HG03159 (cell line): ENCODE data around the gene CDK4.
"Not testable (repeated sequence)": the region's sequence is repeated elsewhere in the genome, so short reads cannot be mapped to it uniquely, and the experiment has no call there.

Experiments
- ATAC-seq: cut with Tn5 transposase; IDR thresholded peaks from one replicate; pipeline ENCODE4 v1.9.1; 2021; ENCODE audit warnings: mild to moderate bottlenecking, moderate library complexity; ENCODE audit not compliant: unreplicated experiment

The CDK4 gene

DNA sequence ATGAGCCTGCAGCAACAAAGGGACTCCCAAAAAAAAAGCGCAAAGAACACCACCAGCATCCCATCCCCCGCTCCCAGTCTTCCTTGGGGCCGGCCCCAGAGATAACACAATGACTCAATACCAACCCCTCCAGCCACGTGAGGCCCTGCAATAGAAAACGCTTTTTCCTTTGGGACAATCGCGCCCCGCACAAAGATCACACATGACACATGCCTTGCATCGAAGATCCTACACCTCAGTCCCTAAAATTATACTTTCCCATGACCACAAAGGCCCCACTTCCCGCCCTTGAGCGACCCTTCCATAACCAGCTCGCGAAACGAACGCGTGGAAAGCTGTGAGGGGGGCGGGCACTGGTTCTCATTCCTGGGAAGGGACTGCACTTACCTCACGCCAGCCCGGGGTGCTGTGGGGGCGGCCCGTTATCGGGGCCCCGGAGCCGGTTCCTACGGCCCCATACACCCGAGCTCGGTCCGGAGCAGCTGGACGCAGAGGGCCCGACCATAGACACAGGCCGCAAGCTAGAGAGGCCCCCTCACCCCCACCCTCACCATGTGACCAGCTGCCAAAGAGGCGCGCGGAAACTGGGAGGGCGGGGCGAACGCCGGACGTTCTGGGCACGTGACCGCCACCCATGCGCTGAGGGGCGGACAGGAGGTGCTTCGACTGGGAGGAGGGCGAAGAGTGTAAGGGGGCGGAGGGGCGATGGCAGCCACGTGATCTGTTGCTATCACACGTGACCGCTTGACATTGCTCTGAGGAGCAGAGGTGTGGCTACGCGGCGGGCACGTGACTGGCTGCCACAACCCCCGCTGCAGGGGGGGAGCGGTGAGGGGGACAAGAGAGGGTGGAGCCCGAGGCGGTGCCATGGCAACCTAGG, at the start of gene CDK4:
TSS of gene CDK4 (minus strand) at position 523 of the 880 bp plus-strand sequence. CDS start 593 bp downstream, outside the sequence.
- ATAC-seq, result peak; percentile 67

DNA sequence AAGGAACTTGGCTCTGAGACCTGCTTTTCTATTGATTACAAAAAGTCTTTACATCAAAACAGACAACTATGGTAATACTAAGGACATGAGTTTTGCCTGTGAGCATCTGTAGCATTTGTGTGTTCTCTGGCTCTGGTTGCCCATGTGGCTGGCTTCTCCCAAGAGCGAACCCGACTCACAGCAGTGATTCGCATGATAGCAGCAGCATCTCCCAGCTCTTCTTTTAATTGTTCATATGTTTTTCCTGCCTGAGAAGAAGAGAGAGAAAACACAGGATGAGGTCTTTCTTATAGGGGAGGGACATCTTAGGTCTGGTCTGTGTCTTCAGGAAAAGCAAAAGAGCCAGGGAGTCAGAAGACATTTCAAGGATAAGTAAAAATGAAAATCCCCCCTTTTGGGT, 48.9 kb upstream of the CDK4 start:
- no peak for ATAC-seq

DNA sequence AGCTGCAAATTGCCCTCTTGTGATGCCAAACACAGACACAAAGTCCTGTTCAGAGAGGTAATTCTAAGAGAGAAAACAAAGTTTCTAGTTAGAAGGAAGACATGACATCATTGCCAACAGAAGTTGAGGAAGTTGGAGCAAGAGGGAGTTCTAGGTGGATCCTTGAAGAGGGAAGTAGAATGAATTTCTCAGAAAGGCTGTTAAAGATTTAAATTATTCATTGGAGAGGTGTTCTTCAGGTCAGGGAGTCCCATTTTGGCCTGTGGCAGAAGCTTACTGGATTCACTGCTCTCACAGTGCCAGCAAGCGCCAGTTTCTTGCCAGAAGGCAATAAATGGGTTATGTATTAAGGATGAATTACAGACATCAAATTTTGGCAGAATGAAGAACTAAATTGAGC, 45.8 kb upstream of the CDK4 start:
- ATAC-seq, result no peak

DNA sequence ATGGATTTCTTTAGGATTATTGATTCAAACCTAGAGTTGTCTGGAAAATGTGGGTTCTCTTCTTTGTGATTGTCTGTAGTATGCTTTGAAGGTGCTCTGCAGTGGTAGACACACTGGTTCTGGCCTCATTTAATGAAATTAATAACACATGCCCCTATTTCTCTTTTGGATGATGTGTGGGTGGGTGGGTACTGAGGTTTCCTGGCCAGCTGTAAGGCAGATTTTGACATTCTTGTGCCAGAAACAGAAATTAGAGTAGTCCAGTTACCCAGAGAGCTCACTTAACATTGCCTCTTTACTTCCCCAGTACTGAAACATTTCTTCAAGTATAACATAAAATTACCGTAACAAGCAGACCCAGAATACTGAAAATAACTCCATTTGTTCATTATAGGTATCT, 44.9 kb upstream of the CDK4 start:
- no peak for ATAC-seq

DNA sequence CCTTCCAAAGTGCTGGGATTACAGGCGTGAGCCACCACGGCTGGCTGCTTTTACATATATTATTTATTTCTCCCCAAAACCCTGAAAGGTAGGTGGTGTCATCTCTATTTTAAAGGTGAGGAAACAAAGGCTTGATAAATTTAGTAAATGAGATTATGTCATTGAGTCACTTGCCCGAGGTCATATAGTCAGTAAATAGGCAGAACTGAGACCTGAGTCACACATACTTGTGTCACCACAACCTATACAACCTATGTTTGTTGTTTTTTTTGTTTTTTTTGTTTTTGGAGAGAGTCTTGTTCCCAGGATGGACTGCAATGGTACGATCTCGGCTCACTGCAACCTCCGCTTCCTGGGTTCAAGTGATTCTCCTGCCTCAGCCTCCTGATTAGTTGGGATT, 43.2 kb upstream of the CDK4 start:
- ATAC-seq, result no peak

DNA sequence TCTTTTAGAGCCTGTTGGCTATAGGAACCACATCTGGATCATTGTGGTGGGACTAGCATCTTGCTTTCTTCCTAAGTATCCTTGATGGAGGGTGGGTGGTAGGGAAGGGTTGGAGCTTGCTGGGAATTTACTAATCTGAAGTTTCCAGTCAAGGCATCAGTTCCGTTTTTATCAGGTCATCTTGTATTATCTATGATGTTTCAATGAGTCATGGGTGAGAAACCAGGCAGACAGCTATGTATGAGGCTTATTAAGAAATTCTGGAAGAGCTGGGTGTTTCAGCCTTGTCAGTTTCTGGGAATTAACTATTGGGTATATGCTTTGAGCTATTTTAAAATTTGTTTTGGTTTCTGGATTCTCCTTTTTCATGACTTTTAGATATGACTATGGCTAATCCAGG, 41.8 kb upstream of the CDK4 start:
- ATAC-seq, result no peak

DNA sequence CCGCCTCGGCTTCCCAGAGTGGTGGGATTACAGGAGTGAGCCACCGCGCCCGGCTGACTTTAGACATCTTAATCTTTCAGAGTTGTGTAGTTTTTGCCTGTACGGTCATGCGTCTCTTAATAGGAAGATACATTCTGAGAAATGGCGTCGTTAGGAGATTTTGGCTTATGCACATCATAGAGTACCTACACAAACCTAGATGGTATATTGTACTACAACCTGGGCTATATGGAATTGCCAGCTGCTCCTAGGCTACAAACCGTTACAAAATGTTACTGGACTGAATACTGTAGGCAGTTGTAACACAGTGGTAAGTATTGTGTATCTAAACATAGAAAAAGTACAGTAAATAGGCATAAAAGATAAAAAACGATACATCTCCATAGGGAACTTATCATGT, 31.8 kb upstream of the CDK4 start:
- ATAC-seq, result no peak

DNA sequence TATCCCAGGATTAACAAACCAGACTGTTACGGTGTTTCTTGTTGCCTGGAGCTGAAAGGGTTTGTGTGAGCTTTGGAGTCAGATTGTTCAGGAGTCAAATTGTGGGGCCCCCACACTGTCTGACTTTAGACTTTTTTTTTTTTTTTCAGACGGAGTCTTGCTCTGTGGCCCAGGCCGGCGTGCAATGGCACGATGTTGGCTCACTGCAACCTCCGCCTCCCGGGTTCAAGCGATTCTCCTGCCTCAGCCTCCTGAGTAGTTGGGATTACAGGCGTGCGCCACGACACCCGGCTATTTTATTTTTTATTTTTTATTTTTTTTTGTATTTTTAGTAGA, 31.3 kb upstream of the CDK4 start:
- no peak for ATAC-seq

DNA sequence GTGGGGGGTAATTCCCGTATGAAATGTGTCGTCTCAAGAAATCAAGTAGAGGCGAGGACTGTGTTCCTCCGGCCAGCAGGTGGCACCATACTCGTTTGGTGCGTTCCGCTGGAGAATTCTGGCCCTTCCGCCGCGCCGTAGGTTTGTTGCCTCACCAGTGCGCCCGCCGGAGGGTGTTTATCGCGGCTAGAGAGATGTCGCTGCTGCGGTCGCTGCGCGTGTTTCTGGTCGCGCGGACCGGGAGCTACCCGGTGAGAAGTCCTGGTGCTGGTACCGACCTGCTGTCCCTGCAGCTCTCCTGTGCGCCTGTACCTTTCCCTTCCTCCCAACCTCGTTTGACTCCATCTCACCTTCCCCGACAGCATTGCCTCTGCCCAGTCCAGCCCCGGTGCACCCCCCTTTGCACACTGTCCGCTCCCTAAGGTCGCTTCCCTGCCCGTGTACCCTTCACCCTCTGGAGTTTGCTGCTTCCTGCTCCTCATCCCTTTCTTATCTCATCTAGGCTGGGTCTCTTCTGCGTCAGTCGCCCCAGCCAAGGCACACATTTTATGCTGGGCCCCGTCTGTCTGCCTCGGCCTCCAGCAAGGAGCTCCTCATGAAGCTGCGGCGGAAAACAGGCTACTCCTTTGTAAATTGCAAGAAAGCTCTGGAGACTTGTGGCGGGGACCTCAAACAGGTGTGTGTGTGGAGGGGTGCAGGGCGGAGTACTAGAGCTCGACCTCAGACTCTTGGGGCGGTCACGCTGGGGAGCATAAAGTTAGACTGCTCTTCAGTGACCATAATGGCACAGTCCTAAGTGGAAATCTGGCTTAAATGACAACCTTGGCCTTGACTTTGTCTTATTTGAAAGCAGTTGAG, 30.7 kb upstream of the CDK4 start, which contains the start of gene TSFM:
TSS of gene TSFM (plus strand) at position 180 of the 858 bp plus-strand sequence. CDS start at position 195, 15 bp downstream.
- peak; percentile 78 for ATAC-seq

DNA sequence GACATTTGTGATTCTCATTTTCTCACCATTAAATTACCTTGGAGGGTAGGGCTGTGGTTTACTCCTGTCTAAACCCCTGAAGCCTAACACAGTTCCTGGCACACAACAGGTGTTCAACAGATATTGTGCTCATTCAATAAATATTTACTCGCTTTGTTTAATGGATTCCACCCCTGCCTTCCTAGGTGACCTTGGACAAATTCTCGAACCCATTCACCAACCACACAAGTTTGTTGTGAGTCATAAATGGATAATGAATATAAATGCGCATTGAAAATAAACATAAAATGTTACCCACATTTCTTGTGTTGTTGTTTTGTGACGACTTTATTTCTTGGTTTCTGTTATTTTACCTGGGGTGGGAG, 30.1 kb upstream of the CDK4 start:
- ATAC-seq, result peak; percentile 11

DNA sequence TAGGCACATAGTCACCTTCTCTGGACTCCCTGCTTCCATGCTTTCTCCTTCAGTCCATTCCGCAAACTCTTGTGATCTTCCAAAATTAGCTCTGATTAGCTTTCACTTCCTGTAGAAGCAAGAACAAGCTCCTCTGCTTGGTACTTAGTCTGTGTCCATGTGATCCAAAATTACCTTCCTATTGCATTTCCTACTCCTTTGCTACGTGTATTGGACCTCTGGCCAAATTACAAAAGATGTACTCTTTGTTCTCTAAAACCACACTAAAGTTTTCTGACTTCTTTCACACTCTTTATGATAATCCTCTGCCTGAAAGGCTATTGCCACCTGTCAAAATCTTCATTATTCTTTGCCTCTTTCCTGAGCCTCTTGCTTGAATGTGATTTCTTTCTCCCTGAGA, 29.7 kb upstream of the CDK4 start:
- no peak for ATAC-seq

DNA sequence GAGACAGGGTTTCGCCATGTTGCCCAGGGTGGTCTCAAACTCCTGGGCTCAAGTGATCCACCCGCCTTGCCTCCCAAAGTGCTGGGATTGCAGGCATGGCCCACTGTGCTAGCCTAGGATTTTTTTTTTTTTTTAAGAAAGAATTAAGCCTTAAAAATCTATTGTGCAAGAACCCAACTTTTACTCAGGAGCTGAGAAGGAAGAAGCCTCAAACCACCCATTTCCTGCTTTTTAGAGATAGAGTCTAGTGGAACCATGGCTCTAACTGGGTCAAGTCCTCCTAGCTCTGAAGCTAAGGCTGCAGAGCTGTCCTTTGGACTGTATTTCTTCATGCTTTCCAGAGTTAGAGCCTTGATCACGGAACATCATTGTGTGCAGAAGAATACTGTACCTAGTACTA, 29.1 kb upstream of the CDK4 start:
- ATAC-seq, result no peak

DNA sequence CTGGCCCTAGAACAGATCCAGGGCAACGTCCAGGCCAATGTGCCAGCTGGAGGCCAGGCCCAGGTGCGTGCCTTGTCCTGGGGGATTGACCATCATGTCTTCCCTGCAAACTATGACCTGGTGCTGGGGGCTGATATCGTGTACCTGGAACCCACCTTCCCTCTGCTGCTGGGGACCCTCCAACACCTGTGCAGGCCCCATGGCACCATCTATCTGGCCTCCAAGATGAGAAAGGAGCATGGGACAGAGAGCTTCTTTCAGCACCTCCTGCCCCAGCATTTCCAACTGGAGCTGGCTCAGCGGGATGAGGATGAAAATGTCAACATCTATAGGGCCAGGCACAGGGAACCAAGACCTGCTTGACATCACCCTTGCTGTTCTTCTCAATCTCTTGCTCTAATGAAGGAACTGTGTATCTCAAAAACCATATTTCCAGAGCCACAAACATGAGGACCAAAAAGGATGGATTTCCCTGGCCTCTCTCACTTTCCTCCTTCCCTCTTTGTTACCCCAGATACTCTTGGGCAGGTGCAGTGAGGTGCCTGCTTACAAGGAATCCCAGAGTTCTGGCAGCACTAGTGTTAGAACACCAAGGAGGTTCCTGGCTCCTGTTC, 28.3 kb upstream of the CDK4 start:
- ATAC-seq, result no peak

DNA sequence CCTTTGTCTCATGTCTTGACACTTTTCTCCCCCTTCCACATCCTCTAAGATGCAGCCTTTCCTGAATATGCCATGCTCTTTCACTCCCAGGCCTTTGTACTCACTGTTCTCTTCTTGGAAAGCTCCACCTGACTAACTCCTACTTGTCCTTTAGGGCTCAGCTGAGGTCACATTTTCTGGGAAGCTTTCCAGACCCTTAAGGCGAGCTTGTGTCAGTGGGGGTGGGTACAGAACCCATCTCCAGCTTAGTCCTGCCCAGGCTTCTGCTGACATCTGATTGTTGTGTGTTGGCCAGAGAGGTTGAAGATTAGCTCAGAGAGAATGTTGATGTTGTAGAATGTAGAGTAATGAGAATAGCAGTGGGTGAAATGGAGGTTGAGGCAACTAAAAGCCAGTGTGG, 27.6 kb upstream of the CDK4 start:
- no peak for ATAC-seq

DNA sequence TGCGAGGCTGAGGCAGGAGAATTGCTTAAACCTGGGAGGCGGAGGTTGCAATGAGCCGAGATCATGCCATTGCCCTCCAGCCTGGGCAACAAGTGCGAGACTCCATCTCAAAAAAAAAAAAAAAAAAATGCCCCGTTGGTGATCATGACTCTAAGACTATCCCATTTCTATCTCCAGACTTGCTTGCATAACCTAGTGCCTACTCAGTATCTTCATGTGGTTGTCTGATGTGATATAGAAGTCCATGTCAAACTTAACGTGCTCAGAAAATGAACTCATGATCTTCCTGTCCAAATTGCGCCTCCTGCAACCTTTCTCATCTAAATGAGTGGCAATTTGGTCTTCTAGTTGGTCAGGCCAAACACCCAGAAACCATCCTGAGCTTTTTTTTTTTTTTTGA, 25.8 kb upstream of the CDK4 start:
- no peak for ATAC-seq

DNA sequence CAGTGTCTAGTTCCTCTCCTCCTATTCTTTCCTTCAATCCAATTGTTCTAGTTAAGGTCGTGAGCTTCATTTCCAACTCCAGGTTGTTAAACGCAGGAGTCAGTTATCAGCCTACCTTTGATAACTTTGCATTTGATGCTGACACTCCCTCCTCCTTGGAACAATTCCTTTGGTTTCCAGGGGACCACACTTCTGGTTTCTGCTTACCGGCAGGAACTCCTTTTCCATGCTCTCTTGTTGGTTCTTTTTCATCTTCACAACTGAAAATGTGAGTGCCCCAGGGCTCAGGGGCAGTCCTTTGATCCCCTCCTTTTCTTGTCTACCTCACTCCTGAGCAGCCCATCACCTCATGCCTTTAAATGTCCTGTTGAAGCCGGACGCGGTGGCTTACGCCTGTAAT, 25.3 kb upstream of the CDK4 start:
- ATAC-seq, result no peak

DNA sequence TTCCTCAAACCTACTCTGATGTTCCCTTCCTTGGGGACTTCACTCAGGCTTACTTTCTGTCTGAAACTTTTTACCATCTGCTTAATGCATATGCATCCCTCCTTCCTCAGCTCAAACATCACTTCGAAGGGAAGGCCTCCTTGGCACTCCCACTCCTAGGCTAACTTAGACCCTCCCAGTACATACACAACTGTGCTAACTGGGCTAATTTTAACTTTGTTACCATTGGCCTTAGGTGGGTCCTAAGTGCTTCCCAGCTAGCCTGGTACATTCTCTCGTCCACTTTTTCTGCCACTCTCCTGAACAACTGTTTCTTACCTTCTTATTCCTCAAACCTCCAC, 24.1 kb upstream of the CDK4 start:
- no peak for ATAC-seq

DNA sequence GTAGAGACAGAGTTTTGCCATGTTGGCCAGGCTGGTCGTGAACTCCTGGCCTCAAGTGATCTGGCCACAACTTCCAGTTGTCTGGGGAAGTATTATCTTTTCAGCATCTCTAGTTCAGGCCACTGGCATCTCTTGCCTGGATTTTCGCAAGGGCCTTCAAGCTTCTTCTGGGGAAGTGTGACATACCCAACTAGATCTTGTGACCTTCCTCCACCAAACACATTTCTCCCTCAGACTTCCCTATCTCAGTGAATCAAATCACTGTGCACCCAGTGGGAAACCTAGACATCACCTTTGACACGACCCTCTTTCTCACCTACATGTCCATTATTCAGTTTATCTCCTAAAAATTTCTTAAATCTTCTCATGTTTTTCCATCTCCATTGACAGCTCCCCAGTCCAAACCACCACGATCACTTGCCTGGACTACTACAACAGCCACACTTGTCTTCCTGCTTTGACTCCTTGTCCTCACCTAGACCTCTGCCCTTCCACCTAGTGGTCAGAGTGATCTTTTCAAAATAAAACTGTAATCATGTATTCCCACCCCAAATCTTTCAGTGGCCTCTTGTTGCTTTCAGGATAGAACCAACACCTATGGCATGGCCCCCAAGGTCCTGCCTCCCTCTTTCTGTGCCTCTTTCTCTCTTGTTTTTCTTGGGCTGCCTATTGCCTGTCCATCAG, 23.6 kb upstream of the CDK4 start:
- no peak for ATAC-seq

DNA sequence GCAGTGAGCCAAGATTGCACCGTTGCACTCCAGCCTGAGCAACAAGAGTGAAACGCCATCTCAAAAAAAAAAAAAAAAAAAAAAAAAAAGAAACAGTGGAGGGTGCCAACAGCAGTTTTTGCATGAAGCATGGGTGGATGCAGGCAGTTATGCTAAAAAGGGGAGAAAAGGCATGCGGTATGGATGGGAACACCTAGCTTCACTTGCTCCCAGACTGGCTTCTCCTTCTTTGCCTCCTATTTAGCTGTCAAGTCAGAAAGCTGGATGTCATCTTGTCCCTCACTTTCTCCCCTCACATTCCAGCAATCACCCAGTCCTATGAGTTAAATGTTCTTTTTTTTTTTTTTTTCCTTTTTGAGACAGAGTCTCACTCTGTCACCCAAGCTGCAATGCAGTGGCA, 22.9 kb upstream of the CDK4 start:
- ATAC-seq, result no peak

DNA sequence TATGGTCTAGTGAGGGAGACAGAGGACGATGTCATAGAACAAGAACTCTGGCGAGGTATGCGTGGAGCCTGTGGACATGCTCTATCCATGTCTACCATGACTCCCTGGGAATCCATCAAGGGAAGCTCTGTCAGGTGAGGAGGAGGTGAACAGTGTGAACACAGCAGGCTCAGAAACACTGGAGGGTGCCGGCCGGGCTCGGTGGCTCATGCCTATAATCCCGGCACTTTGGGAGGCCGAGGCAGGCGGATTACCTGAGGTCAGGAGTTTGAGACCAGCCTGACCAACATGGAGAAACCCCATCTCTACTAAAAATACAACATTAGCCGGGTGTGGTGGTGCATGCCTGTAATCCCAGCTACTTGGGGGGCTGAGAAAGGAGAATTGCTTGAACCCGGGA, 22.5 kb upstream of the CDK4 start:
- ATAC-seq, result not testable (repeated sequence)
